ENCODE data around the gene TTL.
"Not testable (repeated sequence)": the region's sequence is repeated elsewhere in the genome, so short reads cannot be mapped to it uniquely, and the experiment has no call there.

The TTL gene

GRCh38 chr2:112488201-112488600, 6.2 kb downstream of the TTL start:
- ChIA-PET POLR2A (no interaction called here), CTCF (interaction anchor here (3.5 kb wide), 1 partner anchor 8 kb away, joined by 14 read pairs; no protein-coding TSS in a partner anchor)
- DNase-seq (ENCODE audit: extremely low spot score): no peak
- TF ChIP-seq CTCF (IDR thresholded peaks at IDR 0.05; ENCODE audit: control extremely low read depth, extremely low read depth, low read depth, missing control alignments): no peak

GRCh38 chr2:112491946-112492345, 10.0 kb downstream of the TTL start:
- POLR2A ChIA-PET: no interaction called here
- TF ChIP-seq CTCF (IDR thresholded peaks at IDR 0.05; ENCODE audit: control extremely low read depth, extremely low read depth, low read depth, missing control alignments): no peak
- CTCF ChIA-PET: interaction anchor here (1.8 to 3.5 kb wide), 2 partner anchors 11 to 12 kb away, joined by 5 to 14 read pairs; no protein-coding TSS in a partner anchor
- DNase-seq (ENCODE audit: extremely low spot score): no peak

GRCh38 chr2:112493048-112493447, 11.1 kb downstream of the TTL start:
- DNase-seq (ENCODE audit: extremely low spot score): no peak
- CTCF ChIA-PET: interaction anchor here (0.9 to 2.4 kb wide), 3 partner anchors 10 to 234 kb away, joined by 3 to 15 read pairs (median 5); no protein-coding TSS in a partner anchor
- POLR2A ChIA-PET: no interaction called here
- TF ChIP-seq CTCF (IDR thresholded peaks at IDR 0.05; ENCODE audit: control extremely low read depth, extremely low read depth, low read depth, missing control alignments): no peak

- TF ChIP-seq CTCF (IDR thresholded peaks at IDR 0.05; ENCODE audit: control extremely low read depth, extremely low read depth, low read depth, missing control alignments): no peak
- POLR2A ChIA-PET: no interaction called here
- CTCF ChIA-PET: interaction anchor here (0.9 to 2.4 kb wide), 4 partner anchors 11 to 233 kb away, joined by 3 to 15 read pairs (median 4); no protein-coding TSS in a partner anchor
- no peak for DNase-seq (ENCODE audit: extremely low spot score)
Observed at GRCh38 chr2:112493858-112494648, 12.1 kb downstream of the TTL start.

GRCh38 chr2:112494828-112495227, 12.9 kb downstream of the TTL start:
- no peak for DNase-seq (ENCODE audit: extremely low spot score)
- ChIA-PET CTCF (interaction anchor here (1.0 to 2.4 kb wide), 2 partner anchors 11 to 14 kb away, joined by 4 to 15 read pairs; no protein-coding TSS in a partner anchor), POLR2A (no interaction called here)
- no peak for TF ChIP-seq CTCF (IDR thresholded peaks at IDR 0.05; ENCODE audit: control extremely low read depth, extremely low read depth, low read depth, missing control alignments)

- POLR2A ChIA-PET; CTCF ChIA-PET; DNase-seq (ENCODE audit: extremely low spot score): not testable (repeated sequence)
Observed at GRCh38 chr2:112495878-112496277, 13.9 kb downstream of the TTL start.

- CTCF ChIA-PET: interaction anchor here (0.7 to 1.1 kb wide), 2 partner anchors 10 to 240 kb away, joined by 3 read pairs; no protein-coding TSS in a partner anchor
- POLR2A ChIA-PET; DNase-seq (ENCODE audit: extremely low spot score): not testable (repeated sequence)
Observed at GRCh38 chr2:112500850-112501484, 19.0 kb downstream of the TTL start.

GRCh38 chr2:112509239-112509998, 27.5 kb downstream of the TTL start:
- CTCF ChIA-PET; DNase-seq (ENCODE audit: extremely low spot score); POLR2A ChIA-PET: not testable (repeated sequence)
